Osteocyte (in vitro differentiated cells): ENCODE data around the gene SHFL. TPM values are rescaled to one million over a fixed set of nuclear protein-coding genes. Genes with fewer than 3 reads are reported as not detected.

Source experiments
- DNase-seq: peaks from one replicate; pipeline ENCODE4 v3.0.0; 2021; ENCODE audit warnings: mixed read lengths; ENCODE audit not compliant: unreplicated experiment; ENCODE audit errors: extremely low spot score
- H3K27ac Mint-ChIP-seq: one replicate; pipeline ENCODE4 v1.8.0; 2021; ENCODE audit warnings: mild to moderate bottlenecking, mixed read lengths; ENCODE audit not compliant: unreplicated experiment
- H3K27me3 Mint-ChIP-seq: one replicate; pipeline ENCODE4 v1.8.0; 2021; ENCODE audit warnings: mixed read lengths; ENCODE audit not compliant: unreplicated experiment
- H3K36me3 Mint-ChIP-seq: one replicate; pipeline ENCODE4 v1.8.0; 2021; ENCODE audit warnings: mixed read lengths; ENCODE audit not compliant: unreplicated experiment
- H3K4me1 Mint-ChIP-seq: one replicate; pipeline ENCODE4 v1.8.0; 2021; ENCODE audit warnings: mixed read lengths; ENCODE audit not compliant: unreplicated experiment
- H3K4me3 Mint-ChIP-seq: one replicate; pipeline ENCODE4 v1.8.0; 2021; ENCODE audit warnings: mild to moderate bottlenecking, moderate library complexity, mixed read lengths; ENCODE audit not compliant: unreplicated experiment
- H3K9me3 Mint-ChIP-seq: one replicate; pipeline ENCODE4 v1.8.0; 2021; ENCODE audit warnings: mixed read lengths; ENCODE audit not compliant: unreplicated experiment
- total RNA-seq: library from RNA; stranded (reverse); gene quantifications from 2 replicates; pipeline ENCODE4 v1.2.1, GENCODE V29; 2021
- TF ChIP-seq, protein P1 (sequence below): fragments of 200-600 bp; sonication (generic); IDR thresholded peaks from 2 replicates; pipeline ENCODE4 v1.5.0; 2021; ENCODE audit warnings: antibody characterized with exemption, mild to moderate bottlenecking, moderate library complexity

Gene SHFL
- total RNA-seq, 1 donor from 2014 or later: 38.7 TPM

DNA sequence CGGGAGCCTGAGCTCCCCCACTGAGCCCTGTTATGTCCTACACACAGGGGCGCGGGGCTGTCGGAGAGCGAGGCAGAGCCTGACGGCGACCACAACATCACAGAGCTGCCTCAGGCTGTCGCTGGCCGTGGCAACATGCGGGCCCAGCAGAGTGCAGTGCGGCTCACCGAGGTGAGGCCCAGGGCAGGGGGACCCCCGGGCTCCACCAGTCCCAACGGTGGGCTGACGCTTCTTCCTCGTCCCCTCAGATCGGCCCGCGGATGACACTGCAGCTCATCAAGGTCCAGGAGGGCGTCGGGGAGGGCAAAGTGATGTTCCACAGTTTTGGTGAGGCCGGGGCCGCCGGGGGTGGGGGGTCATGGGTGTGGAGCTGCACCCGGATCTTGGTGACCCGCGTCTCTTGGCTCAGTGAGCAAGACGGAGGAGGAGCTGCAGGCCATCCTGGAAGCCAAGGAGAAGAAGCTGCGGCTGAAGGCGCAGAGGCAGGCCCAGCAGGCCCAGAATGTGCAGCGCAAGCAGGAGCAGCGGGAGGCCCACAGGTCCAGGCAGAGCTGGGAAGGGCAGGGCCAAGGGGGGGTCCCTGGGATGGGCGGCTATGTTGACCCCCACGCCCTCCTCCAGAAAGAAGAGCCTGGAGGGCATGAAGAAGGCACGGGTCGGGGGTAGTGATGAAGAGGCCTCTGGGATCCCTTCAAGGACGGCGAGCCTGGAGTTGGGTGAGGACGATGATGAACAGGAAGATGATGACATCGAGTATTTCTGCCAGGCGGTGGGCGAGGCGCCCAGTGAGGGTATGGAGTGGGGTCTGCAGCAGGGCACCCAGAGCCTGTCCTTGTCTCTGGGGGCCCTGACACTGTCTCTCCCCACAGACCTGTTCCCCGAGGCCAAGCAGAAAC, 24.2 kb downstream of the SHFL start:
- Mint-ChIP-seq H3K9me3 (no peaks in the 10 kb centered on the region), H3K27ac (no peak overlapping the region), H3K27me3 (no peaks in the 10 kb centered on the region), H3K36me3 (peaks cover 18% of the 10 kb centered on the region), H3K4me1 (peaks cover 20% of the 10 kb centered on the region), H3K4me3 (no peak overlapping the region)
- DNase-seq: no peak
- TF ChIP-seq, protein P1, sequence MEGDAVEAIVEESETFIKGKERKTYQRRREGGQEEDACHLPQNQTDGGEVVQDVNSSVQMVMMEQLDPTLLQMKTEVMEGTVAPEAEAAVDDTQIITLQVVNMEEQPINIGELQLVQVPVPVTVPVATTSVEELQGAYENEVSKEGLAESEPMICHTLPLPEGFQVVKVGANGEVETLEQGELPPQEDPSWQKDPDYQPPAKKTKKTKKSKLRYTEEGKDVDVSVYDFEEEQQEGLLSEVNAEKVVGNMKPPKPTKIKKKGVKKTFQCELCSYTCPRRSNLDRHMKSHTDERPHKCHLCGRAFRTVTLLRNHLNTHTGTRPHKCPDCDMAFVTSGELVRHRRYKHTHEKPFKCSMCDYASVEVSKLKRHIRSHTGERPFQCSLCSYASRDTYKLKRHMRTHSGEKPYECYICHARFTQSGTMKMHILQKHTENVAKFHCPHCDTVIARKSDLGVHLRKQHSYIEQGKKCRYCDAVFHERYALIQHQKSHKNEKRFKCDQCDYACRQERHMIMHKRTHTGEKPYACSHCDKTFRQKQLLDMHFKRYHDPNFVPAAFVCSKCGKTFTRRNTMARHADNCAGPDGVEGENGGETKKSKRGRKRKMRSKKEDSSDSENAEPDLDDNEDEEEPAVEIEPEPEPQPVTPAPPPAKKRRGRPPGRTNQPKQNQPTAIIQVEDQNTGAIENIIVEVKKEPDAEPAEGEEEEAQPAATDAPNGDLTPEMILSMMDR: no peak

DNA sequence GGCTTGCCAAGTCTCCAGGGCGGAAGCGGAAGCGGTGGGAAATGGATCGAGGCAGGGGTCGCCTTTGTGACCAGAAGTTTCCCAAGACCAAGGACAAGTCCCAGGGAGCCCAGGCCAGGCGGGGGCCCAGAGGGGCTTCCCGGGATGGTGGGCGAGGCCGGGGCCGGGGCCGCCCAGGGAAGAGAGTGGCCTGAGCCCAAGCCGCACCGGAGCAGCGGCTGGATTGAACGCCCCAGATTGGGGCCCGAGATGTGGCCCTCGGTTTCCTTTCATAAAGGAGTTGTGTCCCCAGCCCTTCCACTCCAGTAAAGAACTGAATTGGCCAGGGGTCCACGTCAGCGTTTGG, 24.8 kb downstream of the SHFL start:
- no peaks in the 10 kb centered on the region for H3K9me3 Mint-ChIP-seq
- peaks cover 19% of the 10 kb centered on the region for H3K36me3 Mint-ChIP-seq
- TF ChIP-seq, protein P1: no peak
- H3K4me3 Mint-ChIP-seq: no peak overlapping the region
- H3K4me1 Mint-ChIP-seq: peaks cover 19% of the 10 kb centered on the region
- no peaks in the 10 kb centered on the region for H3K27me3 Mint-ChIP-seq
- DNase-seq: no peak
- H3K27ac Mint-ChIP-seq: no peak overlapping the region

DNA sequence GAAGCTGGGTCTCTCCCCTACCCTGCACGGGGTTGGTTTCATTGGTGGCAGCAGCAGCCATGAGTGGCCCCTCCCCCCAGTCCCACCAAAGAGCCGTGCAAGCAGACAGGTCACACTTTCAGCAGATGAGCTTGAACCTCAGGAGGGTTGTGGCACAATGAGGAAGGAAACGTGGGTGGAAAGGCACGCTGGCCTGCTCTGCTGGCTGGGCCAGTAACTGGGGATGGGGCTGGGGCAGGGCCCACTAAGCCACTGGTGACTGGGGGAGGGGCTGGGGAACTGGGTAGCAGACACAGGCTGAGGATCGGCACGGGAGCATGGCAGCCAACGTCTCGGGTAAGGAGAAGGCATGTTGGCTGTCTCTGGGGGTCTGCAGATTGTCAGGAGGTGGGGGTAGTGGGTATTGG, 25.3 kb downstream of the SHFL start, which contains the start of gene P2RY11:
Gene P2RY11 (plus strand): TSS at position 289 of the 407 bp plus-strand sequence. CDS start 29 bp downstream, at position 318.
- H3K27ac Mint-ChIP-seq: peak within 1 kb of the TSS; percentile 27
- H3K36me3 Mint-ChIP-seq: peaks cover 20% of the 10 kb centered on the region
- no peaks in the 10 kb centered on the region for H3K27me3 Mint-ChIP-seq
- no peak within 1 kb of the TSS for H3K4me3 Mint-ChIP-seq
- no peak for DNase-seq
- H3K4me1 Mint-ChIP-seq: peaks cover 18% of the 10 kb centered on the region
- TF ChIP-seq, protein P1: no peak
- H3K9me3 Mint-ChIP-seq: no peaks in the 10 kb centered on the region

DNA sequence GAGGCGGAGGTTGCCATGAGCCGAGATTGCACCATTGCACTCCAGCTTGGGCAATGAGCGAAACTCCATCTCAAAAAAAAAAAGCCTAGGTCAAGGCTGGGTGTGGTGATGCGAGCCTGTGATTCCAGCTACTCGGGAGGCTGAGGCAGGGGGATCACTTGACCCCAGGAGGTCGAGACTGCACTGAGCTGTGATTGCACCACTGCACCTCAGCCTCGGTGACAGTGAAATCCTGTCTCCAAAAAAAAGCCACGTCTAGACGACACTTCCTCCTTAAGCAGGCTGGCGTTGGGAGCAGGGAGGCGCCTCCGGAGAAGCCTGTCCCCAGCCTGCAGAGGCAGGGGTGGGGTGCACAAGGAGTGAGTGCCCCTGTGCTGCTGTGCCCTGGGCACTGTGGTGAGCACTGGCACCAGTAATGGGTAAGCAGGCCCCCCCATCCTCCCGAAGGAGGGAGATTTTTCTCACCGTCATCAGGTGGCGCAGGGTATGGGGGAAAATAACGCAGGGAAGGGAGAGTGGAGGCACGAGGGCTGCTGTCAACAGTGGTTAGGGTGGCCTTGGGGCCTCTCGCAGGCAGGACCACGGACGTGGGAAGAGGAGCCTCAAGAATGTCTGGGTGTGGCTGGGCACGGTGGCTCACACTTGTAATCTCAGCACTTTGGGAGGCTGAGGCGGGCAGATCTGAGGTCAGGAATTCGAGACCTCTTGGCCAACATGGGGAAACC, 26.1 kb downstream of the SHFL start:
- H3K4me1 Mint-ChIP-seq: peaks cover 12% of the 10 kb centered on the region
- DNase-seq: no peak
- TF ChIP-seq, protein P1: no peak
- H3K9me3 Mint-ChIP-seq: no peaks in the 10 kb centered on the region
- peaks cover 19% of the 10 kb centered on the region for H3K36me3 Mint-ChIP-seq
- H3K27me3 Mint-ChIP-seq: no peaks in the 10 kb centered on the region
- H3K27ac Mint-ChIP-seq: peak overlapping the region; percentile 27
- H3K4me3 Mint-ChIP-seq: no peak overlapping the region
